IMR-90 (cell line): ENCODE data around the gene ANO10. TPM values are rescaled to one million over a fixed set of nuclear protein-coding genes. Genes with fewer than 3 reads are reported as not detected.

Experiments
- ATAC-seq: fragments of 200-7000 bp; cut with Tn5 transposase; 2 replicates; pipeline ENCODE4 v1.9.1; 2020; ENCODE audit warnings: low read depth, mild to moderate bottlenecking, moderate library complexity
- BruUV-seq: library from RNA; stranded (reverse); fragments of 400-500 nt; replicated peaks from 2 replicates; lab custom pipeline; 2021; lab: Mats Ljungman, UMichigan
- CTCF ChIA-PET: fragments of 300-600 bp; formaldehyde crosslinking; extraction: SDS; loops from one replicate; lab custom pipeline; 2021; ENCODE audit warnings: antibody characterized with exemption; lab: Yijun Ruan, JAX
- POLR2A ChIA-PET: fragments of 300-600 bp; sonication (Branson Sonifier 250); formaldehyde crosslinking; loops from one replicate; lab custom pipeline; 2022; ENCODE audit warnings: antibody characterized with exemption; ENCODE audit not compliant: unreplicated experiment; lab: Charles Lee
- DNase-seq: peaks from one replicate; pipeline ENCODE4 v3.0.0; 2013
- H2AFZ ChIP-seq: replicated peaks from 2 replicates; pipeline ENCODE3; 2013; ENCODE audit warnings: low read length, mild to moderate bottlenecking; ENCODE audit not compliant: poor library complexity
- H2AK5ac ChIP-seq: 2 replicates; pipeline ENCODE4 v1.6.1; 2013; ENCODE audit warnings: low read depth, low read length, inconsistent platforms
- H2AK9ac ChIP-seq: replicated peaks from 2 replicates; pipeline ENCODE3; 2013; ENCODE audit warnings: mild to moderate bottlenecking, low read depth, low read length, moderate library complexity; ENCODE audit not compliant: poor library complexity
- H2BK120ac ChIP-seq: 2 replicates; pipeline ENCODE4 v1.6.1; 2013; ENCODE audit warnings: low read depth, low read length, inconsistent platforms
- H2BK15ac ChIP-seq: 3 replicates; pipeline ENCODE4 v1.6.1; 2013; ENCODE audit warnings: low read depth, low read length, inconsistent platforms
- H2BK20ac ChIP-seq: 2 replicates; pipeline ENCODE4 v1.6.1; 2013; ENCODE audit warnings: low read depth, mild to moderate bottlenecking, inconsistent platforms, low read length, moderate library complexity
- H2BK5ac ChIP-seq: 2 replicates; pipeline ENCODE4 v1.6.1; 2013; ENCODE audit warnings: mild to moderate bottlenecking, low read depth, low read length, inconsistent platforms; ENCODE audit not compliant: poor library complexity, severe bottlenecking
- H3K14ac ChIP-seq: replicated peaks from 2 replicates; pipeline ENCODE4 v1.6.1; 2013; ENCODE audit warnings: low read depth, low read length, inconsistent platforms
- H3K18ac ChIP-seq: 2 replicates; pipeline ENCODE4 v1.6.1; 2013; ENCODE audit warnings: low read depth, low read length, control low read depth
- H3K23ac ChIP-seq: 2 replicates; pipeline ENCODE4 v1.6.1; 2013; ENCODE audit warnings: low read depth, low read length, inconsistent platforms
- H3K27ac ChIP-seq: 2 replicates; pipeline ENCODE4 v1.5.1; 2013; ENCODE audit warnings: mild to moderate bottlenecking, control low read depth, low read length; ENCODE audit not compliant: insufficient read depth
- H3K27me3 ChIP-seq: 2 replicates; pipeline ENCODE4 v1.6.1; 2013; ENCODE audit warnings: low read length; ENCODE audit not compliant: control insufficient read depth, insufficient read depth
- H3K36me3 ChIP-seq: 2 replicates; pipeline ENCODE4 v1.6.1; 2013; ENCODE audit warnings: low read length, mixed read lengths; ENCODE audit not compliant: control insufficient read depth, insufficient read depth
- H3K4ac ChIP-seq: 2 replicates; pipeline ENCODE4 v1.6.1; 2013; ENCODE audit warnings: low read depth, low read length, inconsistent platforms
- H3K4me1 ChIP-seq: 2 replicates; pipeline ENCODE4 v1.6.1; 2013; ENCODE audit warnings: low read length, mixed read lengths; ENCODE audit not compliant: control insufficient read depth, insufficient read depth
- H3K4me2 ChIP-seq: 2 replicates; pipeline ENCODE4 v1.6.1; 2013; ENCODE audit warnings: low read depth, mild to moderate bottlenecking, control low read depth, low read length, moderate library complexity
- H3K4me3 ChIP-seq: 2 replicates; pipeline ENCODE4 v1.5.1; 2013; ENCODE audit warnings: low read depth, mild to moderate bottlenecking, control low read depth, low read length, moderate library complexity; ENCODE audit not compliant: insufficient read depth
- H3K56ac ChIP-seq: 2 replicates; pipeline ENCODE4 v1.6.1; 2013; ENCODE audit warnings: low read length, inconsistent platforms; ENCODE audit not compliant: insufficient read depth; ENCODE audit errors: extremely low read depth
- H3K79me1 ChIP-seq, 2 experiments: 2 replicates each; pipeline ENCODE4 v1.6.1; 2013; ENCODE audit warnings: low read length in 2 of 2, inconsistent platforms in 1 of 2, low read depth in 1 of 2
- H3K9ac ChIP-seq: 2 replicates; pipeline ENCODE4 v1.6.1; 2013; ENCODE audit warnings: low read depth, low read length, control low read depth
- H3K9me1 ChIP-seq: 2 replicates; pipeline ENCODE4 v1.6.1; 2013; ENCODE audit warnings: low read length, inconsistent platforms; ENCODE audit not compliant: insufficient read depth
- H3K9me3 ChIP-seq: 2 replicates; pipeline ENCODE4 v1.6.1; 2013; ENCODE audit warnings: low read length; ENCODE audit not compliant: control insufficient read depth, insufficient read depth
- H4K20me1 ChIP-seq: 2 replicates; pipeline ENCODE4 v1.6.1; 2013; ENCODE audit warnings: low read length, inconsistent platforms; ENCODE audit not compliant: insufficient read depth
- H4K5ac ChIP-seq: 2 replicates; pipeline ENCODE4 v1.6.1; 2013; ENCODE audit warnings: mild to moderate bottlenecking, low read depth, low read length, control low read depth
- H4K8ac ChIP-seq, 2 experiments: 2 replicates each; pipeline ENCODE4 v1.6.1; 2013; ENCODE audit warnings: low read depth in 2 of 2, low read length in 2 of 2, control low read depth in 1 of 2, inconsistent platforms in 1 of 2
- H4K91ac ChIP-seq: 2 replicates; pipeline ENCODE4 v1.6.1; 2013; ENCODE audit warnings: low read depth, low read length, inconsistent platforms; ENCODE audit not compliant: insufficient read depth
- BHLHE40 ChIP-seq: fragments of 150-350 bp; IDR thresholded peaks from 2 replicates; pipeline ENCODE4 v1.6.1; 2016; ENCODE audit warnings: mild to moderate bottlenecking, low read depth, low read length
- CHD1 ChIP-seq: IDR thresholded peaks from 2 replicates; pipeline ENCODE4 v1.6.1; 2012; ENCODE audit warnings: low read depth, low read length, improper control_type of control experiment
- CTCF ChIP-seq: conservative IDR thresholded peaks from 2 replicates; pipeline ENCODE4 v1.5.1; 2012; ENCODE audit warnings: mild to moderate bottlenecking, low read depth, low read length, improper control_type of control experiment
- ELK1 ChIP-seq: fragments of 150-350 bp; IDR thresholded peaks from 2 replicates; pipeline ENCODE4 v1.6.1; 2016; ENCODE audit warnings: low read depth, mild to moderate bottlenecking, low read length, moderate library complexity, borderline replicate concordance
- FOS ChIP-seq: fragments of 150-350 bp; IDR thresholded peaks from 2 replicates; pipeline ENCODE4 v1.6.1; 2016; ENCODE audit warnings: low read depth, low read length
- MAZ ChIP-seq: IDR thresholded peaks from 2 replicates; pipeline ENCODE4 v1.6.1; 2012; ENCODE audit warnings: low read depth, mild to moderate bottlenecking, low read length, improper control_type of control experiment, moderate library complexity, borderline replicate concordance
- MXI1 ChIP-seq: IDR thresholded peaks from 2 replicates; pipeline ENCODE4 v1.6.1; 2012; ENCODE audit warnings: low read depth, mild to moderate bottlenecking, low read length, moderate library complexity, borderline replicate concordance
- NFE2L2 ChIP-seq: fragments of 150-350 bp; IDR thresholded peaks from 2 replicates; pipeline ENCODE4 v1.6.1; 2016; ENCODE audit warnings: low read depth, mild to moderate bottlenecking, low read length
- POLR2A ChIP-seq: IDR thresholded peaks from 2 replicates; pipeline ENCODE4 v1.6.1; 2012; ENCODE audit warnings: mild to moderate bottlenecking, low read depth, low read length
- RFX5 ChIP-seq: IDR thresholded peaks from 2 replicates; pipeline ENCODE4 v1.8.0; 2012; ENCODE audit warnings: low read depth, mild to moderate bottlenecking, low read length, moderate library complexity
- SMC3 ChIP-seq: fragments of 150-350 bp; IDR thresholded peaks from 2 replicates; pipeline ENCODE4 v1.6.1; 2016; ENCODE audit warnings: low read depth, mild to moderate bottlenecking, antibody characterized with exemption, low read length, moderate library complexity
- USF2 ChIP-seq: fragments of 150-350 bp; IDR thresholded peaks from 2 replicates; pipeline ENCODE4 v1.6.1; 2017; ENCODE audit warnings: mild to moderate bottlenecking, antibody characterized with exemption, low read length, low read depth
- WGBS, 2 experiments: methylation state at CpG; one replicate each; pipeline versions ENCODE4 v1.1.5 to v1.1.7; 2013; ENCODE audit warnings: missing lambda C conversion rate in 2 of 2; ENCODE audit not compliant: insufficient read length in 1 of 2; ENCODE audit errors: extremely low coverage in 2 of 2; 5-methylcytosine and 5-hydroxymethylcytosine counted together
- dilution Hi-C: fragments of 300-500 bp; cut with HindIII; formaldehyde crosslinking; loops from one replicate; pipeline ENCODE4 v1.14.3; 2018; ENCODE audit warnings: low sequenced_read_pairs; ENCODE audit not compliant: unreplicated experiment
- in situ Hi-C: fragments of 300-500 bp; cut with MboI; formaldehyde crosslinking; loops from 3 replicates; pipeline ENCODE4 v1.14.3; 2019; ENCODE audit warnings: low sequenced_read_pairs, inconsistent platforms, mixed read lengths
- intact Hi-C: fragments of 100-400 bp; cut with micrococcal nuclease; formaldehyde crosslinking; loops from 2 replicates; pipeline ENCODE4 v1.10.0; 2022
- polyA plus RNA-seq, 3 experiments: library from polyadenylated mRNA; depleted of rRNA; stranded (reverse); fragments of >200 nt; gene quantifications; 2 replicates each; pipeline ENCODE4 v1.2.3, GENCODE V29; 2012; ENCODE audit warnings: low replicate concordance in 1 of 3
- total RNA-seq: library from RNA; depleted of rRNA; stranded (reverse); fragments of >200 nt; gene quantifications from 2 replicates; pipeline ENCODE4 v1.2.3, GENCODE V29; 2012

The ANO10 gene
- total and polyA plus RNA-seq, 2 of the 4 experiments (the other 2 are of a cell fraction): 28.5 to 41.6 TPM

DNA sequence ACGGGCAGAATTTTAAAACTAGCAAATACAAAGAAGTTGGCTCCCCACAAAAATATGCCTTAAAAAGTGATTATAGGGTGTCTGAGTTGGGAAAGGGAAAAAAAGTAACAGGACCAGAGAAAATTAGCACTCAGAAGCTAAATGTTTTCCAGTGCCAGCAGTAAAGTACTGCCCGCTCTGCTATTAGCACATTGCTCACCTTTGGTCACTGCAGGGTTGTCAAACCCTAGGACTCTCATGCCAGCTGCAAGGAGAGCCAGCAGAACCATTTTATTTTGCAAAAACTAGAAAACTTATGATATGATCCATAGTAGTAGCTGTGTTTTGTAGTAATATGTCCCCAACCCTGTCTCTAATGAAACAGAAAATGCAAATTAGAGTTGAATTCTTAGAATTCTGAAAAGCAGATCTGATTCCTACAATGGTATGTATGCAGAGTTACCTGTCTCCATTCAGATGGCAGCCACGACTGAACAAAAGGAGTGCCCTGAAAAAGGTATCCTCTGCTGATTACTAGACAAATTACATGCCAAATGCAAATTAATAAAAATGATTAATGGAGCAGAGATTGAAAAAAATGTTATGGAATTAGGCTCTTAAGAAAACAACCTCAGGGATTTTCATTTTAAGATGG, 185.2 kb downstream of the ANO10 start:
- in situ Hi-C loops: no loop called here
- Histone ChIP-seq H3K36me3 (peaks cover 2% of the 10 kb centered on the region; the same call in 1 of the 2 replicates), H3K4me3 (no peak overlapping the region), H3K18ac (no peak overlapping the region), H3K27me3 (no peaks in the 10 kb centered on the region), H2BK15ac (no peak overlapping the region), H3K9me1 (no peaks in the 10 kb centered on the region), H4K20me1 (no peaks in the 10 kb centered on the region), H2BK120ac (no peak overlapping the region), H3K4ac (no peak overlapping the region), H2AK9ac (no peak overlapping the region), H3K9ac (no peak overlapping the region), H3K4me2 (no peak overlapping the region), H3K56ac (no peak overlapping the region), H2AFZ (no peak overlapping the region), H4K8ac (no peak overlapping the region), H2AK5ac (no peak overlapping the region), H3K9me3 (no peaks in the 10 kb centered on the region), H3K23ac (no peak overlapping the region), H3K79me1 (peaks cover 0 to 3% of the 10 kb centered on the region in 2 experiments; a peak in 1 of 4 replicates), H2BK5ac (no peak overlapping the region), H3K4me1 (no peaks in the 10 kb centered on the region; the same call in 1 of the 2 replicates), H2BK20ac (no peak overlapping the region), H3K14ac (no peak overlapping the region), H4K91ac (no peak overlapping the region), H4K5ac (no peak overlapping the region), H3K27ac (no peak overlapping the region)
- ATAC-seq (no peak), DNase-seq (no peak)
- intact Hi-C loops: no loop called here
- dilution Hi-C loops: no loop called here
- WGBS, 2 experiments: no CpG with 5 or more reads among the region's 3 CpGs
- ChIA-PET CTCF (no interaction called here), POLR2A (no interaction called here)
- TF ChIP-seq CTCF (no peak), BHLHE40 (no peak), MXI1 (no peak), CHD1 (no peak), MAZ (no peak), NFE2L2 (no peak), RFX5 (no peak), ELK1 (no peak), POLR2A (no peak), USF2 (no peak), FOS (no peak), SMC3 (no peak)
- no TSS peak for BruUV-seq
